ENCODE measurements around the gene PLCB1.

DNA sequence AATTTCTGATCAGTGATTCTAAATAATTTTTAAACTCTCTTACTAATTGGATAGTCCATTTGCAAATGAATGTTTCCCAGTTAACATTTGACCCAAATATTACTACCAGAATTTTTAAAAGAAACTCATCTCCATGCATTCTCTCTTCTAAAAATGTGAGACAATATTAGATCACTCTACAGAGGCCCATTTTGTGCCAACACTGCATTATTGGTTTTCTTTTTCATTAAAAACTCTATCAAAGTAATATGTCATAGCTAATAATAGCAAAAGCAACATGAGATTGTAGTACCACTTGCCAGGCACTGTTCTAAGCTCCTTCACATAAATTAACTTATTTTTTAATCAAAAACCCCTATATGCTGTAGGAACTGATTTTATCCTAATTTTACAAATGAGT is 591.2 kb downstream of the PLCB1 start:
- TF ChIP-seq CTCF (IDR thresholded peaks at IDR 0.05; ENCODE audit: low read length) (no peak), EZH2 (IDR thresholded peaks at IDR 0.05; ENCODE audit: borderline replicate concordance, low read length) (no peak)
